Measurements from ENCODE around the gene OAS1. TPM values are rescaled to one million over a fixed set of nuclear protein-coding genes. Genes with fewer than 3 reads are reported as not detected.
"Not testable (repeated sequence)": the region's sequence is repeated elsewhere in the genome, so short reads cannot be mapped to it uniquely, and the experiment has no call there.

Gene OAS1
- total RNA-seq, 1 donor from 2014 or later = 13.5 TPM

DNA sequence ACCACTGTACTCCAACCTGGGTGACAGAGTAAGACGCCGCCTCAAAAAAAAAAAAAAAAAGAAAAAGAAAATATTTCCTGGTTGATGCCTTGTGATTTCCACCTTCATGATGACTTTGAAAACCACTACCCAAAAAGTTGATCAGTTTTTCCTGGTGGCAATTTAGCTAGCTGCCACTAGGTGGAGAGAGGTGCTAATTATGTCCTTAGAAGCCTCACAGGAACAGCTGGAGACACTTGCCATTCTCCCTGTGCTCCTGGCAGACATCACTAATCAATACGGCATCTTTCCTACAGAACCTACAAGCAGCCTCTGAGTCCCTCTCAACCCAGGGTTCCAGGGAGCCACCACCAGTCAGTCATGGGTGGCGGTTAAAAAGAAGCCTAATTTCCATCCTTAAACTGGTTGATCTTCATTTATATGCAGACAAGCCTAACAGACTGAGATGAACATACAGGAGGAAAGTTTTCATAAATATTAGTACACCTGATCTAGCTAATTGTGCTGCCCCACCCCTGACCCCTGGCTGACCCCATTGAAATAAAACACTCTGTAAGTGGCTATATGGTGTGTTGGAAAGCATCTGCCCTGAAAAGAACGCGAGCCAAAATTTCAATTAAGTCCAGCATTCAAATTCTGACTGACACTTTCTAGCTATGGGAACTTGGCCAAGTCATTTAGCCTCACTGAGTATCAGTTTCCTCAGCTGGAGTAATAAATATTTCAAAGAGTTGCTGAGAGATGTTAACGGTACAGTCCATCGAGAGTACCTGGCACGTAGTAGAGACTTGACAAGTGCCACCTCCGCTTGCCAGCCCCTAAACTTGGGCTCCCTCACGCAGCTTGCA lies 6.2 kb upstream of the OAS1 start:
- peak; percentile 67 to 71 for DNase-seq (ENCODE audit: low read depth in 2 of 2)

DNA sequence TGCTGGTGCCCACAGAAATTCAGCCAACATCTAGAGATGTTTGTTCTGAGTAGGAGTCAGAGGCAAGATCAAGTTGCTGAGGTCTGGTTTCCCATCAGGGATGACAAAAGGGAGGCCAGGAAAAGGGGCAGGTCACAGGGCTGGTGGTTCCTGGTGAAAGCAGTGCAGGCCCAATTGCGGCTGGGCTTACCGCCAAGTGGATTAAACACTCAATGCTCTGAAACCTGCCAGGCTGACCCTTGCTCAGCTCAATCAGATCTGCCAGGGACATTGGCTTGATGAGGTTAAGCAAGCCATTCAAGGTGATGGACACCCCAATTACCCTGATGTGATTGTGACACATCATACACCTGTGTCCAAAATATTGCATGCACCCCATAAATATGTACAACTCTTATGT lies 5.5 kb upstream of the OAS1 start:
- peak; percentile 20 to 78 for DNase-seq (ENCODE audit: low read depth in 2 of 2)

DNA sequence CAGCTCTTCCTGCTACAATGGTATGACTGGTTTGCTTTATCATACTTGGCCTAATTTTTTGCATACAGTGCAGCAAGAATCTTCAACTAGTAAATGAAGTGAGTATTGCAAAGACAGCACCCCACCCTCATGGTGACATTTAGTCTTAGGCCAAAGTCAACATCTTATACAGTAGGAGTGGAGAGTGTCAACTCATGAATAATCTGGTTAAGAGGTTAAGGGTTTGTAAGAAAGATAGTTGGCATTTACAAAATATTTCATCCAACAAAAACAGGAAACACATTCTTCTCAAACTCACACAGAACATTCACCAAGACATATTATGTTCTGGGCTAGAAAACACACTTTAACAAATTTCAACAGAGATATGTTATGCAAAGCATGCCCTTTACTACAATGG lies 2.2 kb upstream of the OAS1 start:
- DNase-seq (ENCODE audit: low read depth in 2 of 2) = peak in 1 of 2 donors; percentile 23

DNA sequence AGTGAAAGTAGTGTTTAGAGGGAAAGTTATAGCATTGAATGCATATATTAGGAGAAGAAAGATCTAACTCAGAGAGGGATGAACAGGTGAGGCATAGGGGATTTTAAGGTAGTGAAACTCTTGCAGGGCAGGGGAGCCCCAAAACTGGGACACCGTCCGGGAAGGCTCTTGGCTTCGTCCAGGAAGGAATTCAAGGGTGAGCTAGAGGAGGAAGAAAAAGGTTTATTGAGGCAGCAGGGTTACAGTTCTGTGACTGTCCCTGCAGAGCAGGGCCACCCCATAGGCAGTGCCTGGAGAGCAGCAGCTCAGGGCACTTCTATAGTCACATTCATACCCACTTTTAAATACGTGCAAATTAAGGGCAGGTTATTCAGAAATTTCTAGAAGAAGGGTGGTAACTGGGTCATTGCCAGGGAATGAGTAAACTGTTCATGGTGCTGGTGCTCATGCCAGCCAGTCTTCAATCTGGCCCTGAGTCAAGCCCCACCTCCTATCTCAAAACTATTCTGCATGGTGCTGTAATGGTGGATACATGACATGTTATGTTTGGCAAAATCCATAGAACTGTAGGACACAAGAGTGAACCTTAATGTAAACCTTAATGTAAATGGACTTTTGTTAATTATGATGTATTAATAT lies 1.2 kb upstream of the OAS1 start:
- DNase-seq (ENCODE audit: low read depth in 2 of 2) = no peak

DNA sequence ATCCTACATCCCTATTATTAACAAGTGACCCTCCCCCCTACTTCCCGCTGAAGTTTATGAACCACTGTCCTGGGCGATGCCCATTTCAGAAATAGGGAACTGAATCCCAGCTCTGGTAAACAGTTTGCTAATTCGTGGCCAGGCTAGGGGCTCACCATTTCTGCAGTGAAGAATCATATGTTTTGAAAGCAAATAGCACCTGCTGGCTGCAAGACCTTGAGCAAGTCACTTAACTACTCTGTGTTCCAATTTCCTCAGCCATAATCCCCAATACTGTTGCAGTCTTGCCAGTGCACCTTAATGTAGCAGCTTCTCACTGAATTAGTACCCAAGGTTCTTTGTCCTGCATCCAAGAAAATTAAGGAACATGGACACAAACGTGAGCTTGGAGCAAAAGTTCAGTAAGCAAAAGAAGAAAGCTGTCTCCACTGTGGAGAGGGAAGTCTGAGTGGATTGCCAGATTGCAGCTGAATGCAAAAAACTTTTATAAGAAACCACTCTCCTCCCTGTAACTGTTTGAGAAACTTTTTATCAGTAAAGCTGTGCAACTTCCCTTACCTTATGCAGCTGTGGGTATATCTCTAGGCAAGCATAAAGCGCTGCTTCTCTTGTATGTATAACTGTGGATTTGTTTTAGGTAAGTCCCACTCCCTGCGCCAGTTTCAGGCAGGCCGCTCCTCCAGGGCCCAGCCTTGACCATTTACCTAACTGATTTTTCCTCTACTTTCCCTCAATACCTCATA lies 824 bp downstream of the OAS1 start:
- no peak for DNase-seq (ENCODE audit: low read depth in 2 of 2)

DNA sequence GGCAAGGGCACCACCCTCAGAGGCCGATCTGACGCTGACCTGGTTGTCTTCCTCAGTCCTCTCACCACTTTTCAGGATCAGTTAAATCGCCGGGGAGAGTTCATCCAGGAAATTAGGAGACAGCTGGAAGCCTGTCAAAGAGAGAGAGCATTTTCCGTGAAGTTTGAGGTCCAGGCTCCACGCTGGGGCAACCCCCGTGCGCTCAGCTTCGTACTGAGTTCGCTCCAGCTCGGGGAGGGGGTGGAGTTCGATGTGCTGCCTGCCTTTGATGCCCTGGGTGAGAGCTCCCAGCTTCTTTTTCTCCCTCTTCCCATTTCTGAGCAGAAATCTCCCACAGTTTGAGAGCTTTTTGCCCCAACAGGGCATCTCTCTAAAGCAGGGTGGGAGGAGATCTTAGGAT lies 1.8 kb downstream of the OAS1 start:
- DNase-seq (ENCODE audit: low read depth in 2 of 2) = peak in 1 of 2 donors; percentile 53

DNA sequence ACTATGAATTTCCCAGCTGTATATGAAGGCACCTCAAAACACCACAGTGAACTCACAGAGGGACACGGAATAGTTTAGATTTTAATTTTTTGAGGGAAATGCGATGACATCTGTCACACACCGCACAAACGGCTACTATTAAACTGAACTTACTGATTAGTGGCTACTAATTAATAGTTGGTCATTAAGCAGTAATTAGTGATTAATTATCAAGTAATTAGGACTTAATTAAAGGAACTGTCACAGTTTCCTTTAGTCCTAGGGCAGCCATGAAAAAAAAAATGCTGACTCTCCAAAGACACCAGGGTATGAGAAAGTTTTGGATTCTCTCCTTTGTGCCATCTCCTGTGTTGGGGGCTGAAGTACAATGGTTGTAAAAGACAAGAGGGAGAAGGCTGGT lies 2.9 kb downstream of the OAS1 start:
- no peak for DNase-seq (ENCODE audit: low read depth in 2 of 2)

DNA sequence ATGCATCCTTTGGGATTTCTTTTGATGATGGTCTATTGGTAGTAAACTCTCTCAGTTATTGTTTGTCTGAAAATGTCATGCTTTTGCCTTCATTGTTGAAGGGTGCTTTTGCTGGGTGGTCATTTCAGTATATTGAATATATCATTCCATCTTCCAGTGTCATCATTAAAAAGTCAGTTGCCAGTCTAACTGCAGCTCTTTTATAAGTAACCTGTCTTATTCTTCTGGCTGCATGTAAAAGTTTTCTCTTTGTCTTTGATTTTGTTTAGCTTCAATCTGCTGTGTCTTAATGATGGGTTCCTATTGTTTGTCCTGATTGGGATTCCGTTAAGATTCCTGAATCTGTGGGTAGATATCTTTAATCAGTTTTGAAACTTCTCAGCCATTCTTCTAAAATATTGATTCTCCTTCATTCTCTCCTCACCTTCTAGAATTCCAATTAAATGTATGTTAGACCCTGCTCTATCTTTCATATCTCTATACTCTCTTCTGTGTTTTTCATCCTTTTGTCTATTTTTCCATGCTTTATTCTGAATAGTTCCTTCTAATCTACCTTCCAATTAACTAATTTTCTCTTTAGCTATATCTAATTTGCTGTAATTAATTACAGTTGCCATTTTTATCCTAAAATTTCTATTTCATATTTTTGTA lies 6.4 kb downstream of the OAS1 start:
- DNase-seq (ENCODE audit: low read depth in 2 of 2) = no peak

DNA sequence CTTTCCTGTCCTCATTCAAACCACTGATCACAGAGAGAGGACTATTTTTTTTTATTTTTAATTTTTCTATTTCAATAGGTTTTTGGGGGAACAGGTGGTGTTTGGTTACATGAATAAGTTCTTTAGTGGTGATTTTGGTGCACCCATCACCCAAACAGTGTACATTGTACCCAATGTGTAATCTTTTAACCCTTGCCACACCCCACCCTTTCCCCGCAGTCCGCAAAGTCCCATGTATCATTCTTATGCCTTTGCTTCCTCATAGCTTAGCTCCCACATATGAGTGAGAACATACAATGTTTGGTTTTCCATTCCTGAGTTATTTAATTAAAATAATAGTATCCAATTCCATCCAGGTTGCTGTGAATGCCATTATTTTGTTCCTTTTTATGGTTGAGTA lies 7.1 kb downstream of the OAS1 start:
- DNase-seq (ENCODE audit: low read depth in 2 of 2) = not testable (repeated sequence)

DNA sequence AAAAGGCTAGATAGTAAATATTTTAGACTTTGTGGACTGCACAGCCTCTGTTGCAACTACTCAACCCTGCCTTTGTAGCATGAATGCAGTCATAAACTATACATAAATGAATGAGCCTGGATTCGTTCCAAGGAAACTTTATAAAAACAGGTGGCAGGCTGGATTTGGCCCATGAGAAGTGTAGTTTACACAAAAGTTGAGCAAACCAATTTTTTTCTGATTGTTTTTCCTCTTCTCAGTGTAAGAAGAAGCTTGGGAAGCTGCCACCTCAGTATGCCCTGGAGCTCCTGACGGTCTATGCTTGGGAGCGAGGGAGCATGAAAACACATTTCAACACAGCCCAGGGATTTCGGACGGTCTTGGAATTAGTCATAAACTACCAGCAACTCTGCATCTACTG lies 9.5 kb downstream of the OAS1 start:
- DNase-seq (ENCODE audit: low read depth in 2 of 2) = peak in 1 of 2 donors; percentile 74

DNA sequence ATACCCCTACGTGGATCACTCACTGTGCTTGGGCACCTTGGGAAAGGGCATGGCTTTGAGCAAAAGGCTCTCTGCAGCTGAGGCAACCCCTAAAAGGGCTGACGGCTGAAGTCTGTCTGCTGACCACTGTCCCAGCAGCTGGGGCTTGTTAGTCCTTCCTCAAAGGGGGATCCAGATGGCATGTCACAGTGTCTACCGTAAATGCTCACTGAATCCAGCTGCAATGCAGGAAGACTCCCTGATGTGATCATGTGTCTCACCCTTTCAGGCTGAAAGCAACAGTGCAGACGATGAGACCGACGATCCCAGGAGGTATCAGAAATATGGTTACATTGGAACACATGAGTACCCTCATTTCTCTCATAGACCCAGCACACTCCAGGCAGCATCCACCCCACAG lies 12.4 kb downstream of the OAS1 start:
- no peak for DNase-seq (ENCODE audit: low read depth in 2 of 2)

DNA sequence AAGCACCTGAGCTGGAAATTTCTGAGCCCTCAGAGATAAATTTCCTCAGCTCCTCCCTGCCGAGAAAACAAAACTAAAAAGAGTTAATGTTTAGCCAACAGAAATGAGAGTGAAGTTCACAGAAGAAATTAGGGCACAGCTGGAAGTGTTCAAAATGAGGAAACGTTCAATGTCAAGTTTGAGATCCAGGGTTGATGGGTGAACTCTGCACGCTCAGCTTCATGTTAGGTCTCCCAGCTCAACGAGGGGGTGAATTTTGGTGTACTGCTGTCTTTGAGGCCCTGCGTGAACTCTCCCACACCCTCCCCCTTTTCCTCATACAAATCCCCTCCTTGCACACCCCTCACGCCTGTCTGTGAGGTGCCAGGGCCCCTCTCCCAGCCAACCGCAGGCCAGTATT lies 18.2 kb downstream of the OAS1 start:
- DNase-seq (ENCODE audit: low read depth in 2 of 2) = no peak

DNA sequence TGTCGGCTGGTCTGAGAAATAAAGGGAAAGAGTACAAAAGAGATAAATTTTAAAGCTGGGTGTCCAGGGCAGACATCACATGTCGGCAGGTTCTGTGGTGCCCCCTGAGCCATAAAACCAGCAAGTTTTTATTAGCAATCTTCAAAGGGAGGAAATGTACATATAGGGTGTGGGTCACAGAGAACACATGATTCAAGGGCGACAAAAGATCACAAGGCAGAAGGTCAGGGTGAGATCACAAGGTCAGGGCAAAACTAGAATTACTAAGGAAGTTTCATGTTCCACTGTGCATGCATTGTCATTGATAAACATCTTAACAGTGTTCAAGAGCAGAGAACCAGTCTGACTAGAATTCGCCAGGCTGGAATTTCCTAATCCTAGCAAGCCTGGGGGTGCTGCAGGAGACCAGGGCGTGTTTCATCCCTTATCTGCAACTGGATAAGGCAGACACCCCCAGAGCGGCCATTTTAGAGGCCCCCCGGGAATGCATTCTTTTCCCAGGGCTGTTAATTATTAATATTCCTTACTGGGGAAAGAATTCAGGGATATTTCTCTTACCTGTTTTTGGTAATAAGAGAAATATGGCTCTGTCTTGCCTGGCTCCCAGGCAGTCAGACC lies 19.8 kb downstream of the OAS1 start:
- not testable (repeated sequence) for DNase-seq (ENCODE audit: low read depth in 2 of 2)

DNA sequence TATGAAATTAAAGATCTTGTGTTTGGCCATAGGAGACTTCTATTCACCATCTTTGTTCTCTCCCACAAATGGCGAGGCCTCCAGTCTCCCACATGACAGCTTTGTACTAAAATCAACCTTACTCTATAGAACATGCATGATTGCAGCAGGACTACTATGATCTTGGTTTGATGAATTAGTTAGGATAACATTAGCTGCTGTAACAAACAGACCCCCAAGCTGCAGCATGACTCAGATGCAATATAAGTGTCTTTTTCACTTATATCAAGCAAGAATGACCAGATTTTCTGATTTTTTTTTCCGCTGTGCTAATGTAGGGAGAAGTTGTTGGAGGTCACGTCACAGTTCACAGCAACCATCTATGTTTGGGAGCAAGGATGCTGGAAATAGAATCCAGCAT lies 20.7 kb downstream of the OAS1 start:
- no peak for DNase-seq (ENCODE audit: low read depth in 2 of 2)

DNA sequence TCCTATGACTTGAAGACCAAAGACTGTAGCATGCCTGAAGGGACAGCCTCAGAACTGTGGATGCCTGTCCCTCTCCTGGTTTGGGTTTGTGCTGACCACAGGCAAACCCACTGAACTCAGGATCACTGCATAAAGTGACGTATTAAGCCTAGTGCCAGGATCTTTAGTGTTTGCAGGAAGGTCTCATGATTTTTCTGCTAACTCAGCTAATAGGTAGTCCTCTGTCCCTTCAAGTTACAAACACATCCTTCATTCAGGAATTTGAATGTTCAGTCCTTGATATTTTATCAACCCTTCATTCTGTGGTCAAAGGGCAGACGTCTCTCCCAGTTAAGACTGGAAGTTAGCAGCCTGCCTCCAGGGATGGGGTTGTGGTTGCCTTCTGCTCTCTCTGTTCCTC lies 21.2 kb downstream of the OAS1 start:
- DNase-seq (ENCODE audit: low read depth in 2 of 2) = no peak

DNA sequence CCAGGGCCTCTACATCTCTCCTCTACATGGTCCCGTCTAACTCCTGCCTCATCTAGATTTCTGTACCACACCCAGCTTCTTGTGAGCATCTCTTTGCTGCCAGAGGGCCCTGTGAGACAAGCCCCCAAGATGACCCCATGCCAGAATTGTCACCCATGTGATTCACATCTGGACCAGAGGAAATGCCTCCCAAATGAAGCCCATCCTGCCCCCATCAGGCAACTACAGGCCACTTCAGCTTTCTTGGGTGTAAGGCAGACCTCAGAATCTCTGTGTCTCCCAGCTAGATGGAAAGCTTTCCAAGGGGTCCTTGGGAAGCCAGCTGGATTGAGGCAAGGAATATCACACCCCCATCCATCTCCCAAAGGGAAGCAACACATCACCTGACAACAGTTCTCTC lies 22.2 kb downstream of the OAS1 start:
- no peak for DNase-seq (ENCODE audit: low read depth in 2 of 2)

DNA sequence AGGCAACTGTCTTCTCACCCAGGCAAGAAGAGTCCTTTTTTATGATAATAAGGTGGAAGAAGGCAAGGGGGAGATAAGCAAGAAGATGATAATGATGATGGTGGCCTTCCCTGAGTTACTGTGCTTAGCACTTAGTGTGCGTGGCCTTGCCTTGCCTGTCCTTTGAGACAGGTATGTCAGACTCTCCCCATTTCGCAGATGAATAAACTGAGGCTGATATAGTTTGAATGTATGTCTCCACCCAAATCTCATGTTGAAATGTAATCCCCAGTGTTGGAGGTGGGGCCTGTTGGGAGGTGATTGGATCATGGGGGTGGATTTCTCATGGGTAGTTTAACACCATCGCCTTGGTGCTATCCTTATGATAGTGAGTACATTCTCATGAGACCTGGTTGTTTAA lies 23.0 kb downstream of the OAS1 start:
- no peak for DNase-seq (ENCODE audit: low read depth in 2 of 2)

DNA sequence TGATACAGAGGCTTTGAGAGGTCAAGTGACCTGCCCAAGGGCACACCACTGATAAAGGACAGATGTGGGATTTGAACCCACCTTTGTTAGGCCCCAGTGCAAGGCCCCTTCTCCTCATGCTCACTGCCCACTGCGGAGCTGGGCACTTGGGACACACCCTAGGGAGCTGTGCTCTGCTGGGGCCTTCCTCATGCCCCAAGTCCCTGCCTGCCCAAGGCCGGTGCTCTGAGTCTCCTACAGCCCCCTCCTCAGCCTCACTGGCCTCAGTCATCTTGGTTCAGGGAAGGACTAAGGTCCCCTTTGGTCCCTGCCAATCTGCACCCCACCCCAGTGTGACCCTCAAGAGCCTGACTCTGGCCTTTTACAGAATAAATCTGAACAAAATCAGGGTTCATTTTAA lies 23.6 kb downstream of the OAS1 start:
- DNase-seq (ENCODE audit: low read depth in 2 of 2) = no peak

DNA sequence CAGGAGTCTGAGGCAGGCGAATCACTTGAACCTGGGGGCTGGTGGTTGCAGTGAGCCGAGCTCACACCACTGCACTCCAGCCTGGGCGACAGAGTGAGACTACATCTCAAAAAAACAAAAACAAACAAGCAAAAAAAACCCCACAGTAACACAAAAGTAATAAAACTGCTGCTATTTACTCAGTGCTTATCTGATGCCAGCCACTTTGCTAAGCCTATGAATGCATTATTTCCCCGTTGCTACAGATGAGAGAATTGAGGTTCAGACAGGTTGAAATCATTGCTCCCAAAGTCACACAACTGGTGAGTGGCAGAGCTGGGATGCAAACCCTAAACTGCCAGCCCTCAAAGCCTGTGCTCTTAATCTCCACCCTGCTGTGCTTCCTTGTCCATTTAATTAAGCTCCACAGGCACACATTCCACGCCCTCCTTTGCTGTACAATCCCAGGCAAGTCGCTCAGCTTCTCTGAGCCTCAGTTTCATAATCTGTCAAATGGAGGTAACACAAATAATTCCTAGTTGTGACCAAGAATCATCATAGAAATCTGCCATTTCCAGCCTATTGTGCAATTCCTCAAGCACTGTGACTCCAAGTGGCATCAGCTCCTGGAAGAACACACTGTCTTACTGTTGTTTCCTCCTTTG lies 25.8 kb downstream of the OAS1 start:
- no peak for DNase-seq (ENCODE audit: low read depth in 2 of 2)

DNA sequence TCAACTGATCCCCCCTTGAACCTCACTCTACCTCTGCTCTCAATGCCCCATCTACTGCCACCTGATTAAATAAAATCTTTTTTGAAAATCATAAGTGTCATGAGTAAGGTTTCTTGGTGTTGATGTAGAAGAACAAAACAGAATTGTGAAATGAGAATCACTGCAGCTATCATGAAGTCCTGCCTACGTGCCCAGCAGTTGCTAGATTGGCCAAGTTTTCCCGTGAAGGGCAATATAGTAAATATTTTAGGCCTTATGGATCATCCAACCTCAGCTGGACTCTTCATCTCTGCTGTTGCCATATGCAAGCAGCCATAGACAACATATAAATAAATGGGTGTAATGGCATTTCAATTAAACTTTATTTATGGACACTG lies 26.4 kb downstream of the OAS1 start:
- no peak for DNase-seq (ENCODE audit: low read depth in 2 of 2)

DNA sequence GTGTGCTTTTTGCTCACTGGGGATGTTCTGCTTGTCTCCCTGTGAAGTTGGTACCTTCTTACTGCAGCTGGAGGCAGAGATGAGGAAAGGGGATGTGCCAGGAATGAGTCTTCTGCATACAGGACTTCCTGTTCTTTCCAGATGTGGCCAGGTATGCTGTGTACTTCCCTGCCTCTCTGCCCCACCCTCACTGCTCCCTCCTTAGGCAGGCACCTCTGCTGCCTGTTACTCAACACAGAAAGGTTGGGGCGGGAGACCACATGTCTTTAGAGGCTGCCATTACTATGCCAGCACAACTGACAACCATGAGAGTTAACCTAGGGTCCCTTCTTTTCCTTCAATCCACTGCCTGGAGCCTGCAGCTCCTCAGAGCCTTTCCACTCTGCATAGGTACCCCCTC lies 29.5 kb downstream of the OAS1 start:
- no peak for DNase-seq (ENCODE audit: low read depth in 2 of 2)

Measured in lung microvascular endothelial cell (primary cell).